NCI-H187 treated with DMSO at 0.1 percent for 48 hours (cell line): Measurements from ENCODE around the gene HDAC4.

ENCODE experiments used
- DNase-seq: peaks from one replicate; lab custom pipeline; 2025; lab: John Stamatoyannopoulos, UW

Gene HDAC4

GRCh38 chr2:239252393-239252792, 148.4 kb downstream of the HDAC4 start:
- DNase-seq = no peak

- DNase-seq = no peak
Measured at GRCh38 chr2:239251971-239252370, 148.8 kb downstream of the HDAC4 start.

GRCh38 chr2:239250216-239251081, 150.4 kb downstream of the HDAC4 start:
- no peak for DNase-seq

- no peak for DNase-seq
Measured at GRCh38 chr2:239249776-239250175, 151.0 kb downstream of the HDAC4 start.

- DNase-seq = no peak
Measured at GRCh38 chr2:239249048-239249447, 151.8 kb downstream of the HDAC4 start.

DNA sequence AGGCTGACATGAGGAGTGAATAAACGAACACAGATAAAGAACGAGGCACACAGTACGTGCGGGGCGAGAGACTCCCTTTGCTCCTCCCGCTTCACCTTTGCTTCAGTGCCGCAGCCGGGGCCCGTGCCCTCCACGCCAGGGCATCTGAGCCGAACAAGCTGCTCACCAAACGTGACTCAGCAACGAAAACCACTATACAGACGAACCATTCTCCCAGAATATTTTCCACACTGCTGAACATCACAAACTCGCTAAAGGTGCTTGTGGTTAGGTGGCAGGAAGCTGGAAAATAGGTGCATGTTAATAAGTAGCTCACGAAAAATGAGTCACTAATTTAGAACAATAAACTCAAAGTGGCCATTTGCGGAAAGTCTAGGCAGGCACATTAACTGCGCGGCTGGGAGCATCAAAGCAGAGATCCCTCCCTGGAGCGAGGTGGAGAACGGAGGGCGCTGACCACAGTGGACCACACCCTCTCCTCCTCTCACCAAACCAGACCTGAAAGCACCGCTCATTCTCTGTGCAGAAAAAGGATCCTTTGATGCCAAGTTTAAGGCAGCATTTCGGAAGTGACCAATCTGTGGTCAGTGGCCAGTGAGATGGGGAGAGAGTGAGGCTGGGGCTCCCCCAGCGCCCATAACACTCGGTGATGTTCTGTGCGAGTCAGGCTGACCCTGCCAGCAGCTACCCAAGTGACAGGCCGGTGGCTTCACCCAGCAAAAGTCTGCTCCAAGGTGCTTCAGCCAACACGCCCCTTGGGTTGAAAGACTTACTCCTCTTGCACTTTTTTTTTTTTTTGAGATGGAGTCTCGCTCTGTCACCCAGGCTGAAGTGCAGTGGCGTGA, 153.2 kb downstream of the HDAC4 start:
- DNase-seq = no peak

DNA sequence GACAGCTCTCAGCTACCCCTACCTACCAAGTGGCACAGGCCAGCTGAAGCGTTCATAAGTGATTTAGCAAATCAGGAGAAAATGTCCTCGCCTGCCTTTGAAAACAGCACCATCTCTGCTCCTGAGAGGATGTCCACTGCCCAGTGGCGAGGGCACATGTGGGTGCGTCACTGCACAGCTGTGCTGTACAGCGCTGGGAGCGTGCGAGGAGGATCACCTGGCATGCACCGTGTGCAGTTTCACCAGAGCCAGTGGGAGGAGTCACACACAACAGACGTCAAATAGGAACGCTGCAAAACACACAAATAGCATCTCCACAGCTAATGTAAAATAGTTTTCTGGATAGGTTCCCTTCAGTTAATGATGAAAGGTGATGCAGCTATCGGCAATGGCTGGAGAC, 154.1 kb downstream of the HDAC4 start:
- no peak for DNase-seq

DNA sequence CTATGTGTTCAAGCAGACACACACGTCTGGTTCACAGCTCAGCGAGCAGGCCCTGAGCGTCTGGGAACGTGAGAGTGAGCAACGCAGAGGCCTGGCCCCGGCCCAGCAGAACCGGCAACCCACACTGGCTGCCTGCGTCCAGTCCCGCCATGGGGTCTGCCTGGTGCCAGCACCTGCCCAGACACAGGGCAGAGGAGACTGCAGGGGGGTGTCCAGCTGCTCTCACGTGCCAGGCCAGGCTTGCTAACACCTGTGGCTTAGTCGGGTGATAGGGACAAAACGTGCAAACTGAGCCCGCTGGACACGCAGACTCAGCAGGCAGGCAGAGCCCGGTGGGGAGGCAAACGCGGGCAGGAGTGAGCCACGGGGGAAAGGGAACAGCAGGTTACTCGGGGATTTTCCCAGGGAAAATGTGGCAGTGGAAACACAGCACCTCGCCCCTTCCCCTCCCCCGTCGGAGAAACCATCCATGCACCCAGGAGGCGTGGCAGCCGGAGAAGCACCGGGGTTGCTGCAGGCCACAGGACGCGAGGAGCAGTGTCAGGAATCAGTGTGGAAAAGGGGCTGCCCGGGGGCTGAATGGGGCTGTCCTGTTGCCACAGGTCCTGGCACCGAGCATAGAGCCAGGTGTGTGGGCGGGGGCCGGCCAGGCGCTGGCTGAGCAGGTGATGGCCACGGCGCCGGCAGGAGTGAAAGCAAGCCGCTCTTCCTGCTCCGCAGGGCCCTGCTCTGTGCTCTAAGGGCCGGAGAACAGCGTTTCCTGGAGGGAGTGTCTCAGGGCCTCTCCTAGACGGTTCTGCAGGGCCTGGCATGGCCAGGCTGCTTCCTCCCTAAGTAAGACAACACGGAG, 154.7 kb downstream of the HDAC4 start:
- DNase-seq = no peak

GRCh38 chr2:239245107-239245506, 155.7 kb downstream of the HDAC4 start:
- DNase-seq = no peak

GRCh38 chr2:239244625-239245024, 156.2 kb downstream of the HDAC4 start:
- no peak for DNase-seq

DNA sequence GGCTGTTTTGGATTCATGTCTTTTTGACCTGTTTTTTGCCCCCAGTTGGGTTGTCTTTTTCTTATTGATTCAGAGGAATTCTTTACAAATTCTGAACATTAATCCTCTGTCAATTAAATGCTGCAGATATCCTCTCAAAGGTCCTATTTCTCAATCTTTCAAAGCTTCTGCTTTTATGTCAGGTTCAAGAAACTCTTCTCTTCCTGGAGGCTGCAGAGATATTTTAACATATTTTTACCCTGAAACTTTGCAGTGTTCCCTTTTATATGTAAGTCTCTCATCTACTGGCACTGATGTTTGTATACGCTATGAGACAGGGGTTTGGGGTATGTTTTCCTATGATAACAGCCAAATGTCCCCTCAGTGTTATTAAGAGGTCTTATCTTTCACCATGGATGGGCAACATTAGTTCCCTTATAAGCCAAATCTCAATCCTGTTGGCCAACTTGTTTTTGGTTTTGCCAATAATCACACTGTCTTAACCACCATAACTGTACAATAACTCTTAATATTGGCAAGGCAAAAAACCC, 159.3 kb downstream of the HDAC4 start:
- DNase-seq = no peak

DNA sequence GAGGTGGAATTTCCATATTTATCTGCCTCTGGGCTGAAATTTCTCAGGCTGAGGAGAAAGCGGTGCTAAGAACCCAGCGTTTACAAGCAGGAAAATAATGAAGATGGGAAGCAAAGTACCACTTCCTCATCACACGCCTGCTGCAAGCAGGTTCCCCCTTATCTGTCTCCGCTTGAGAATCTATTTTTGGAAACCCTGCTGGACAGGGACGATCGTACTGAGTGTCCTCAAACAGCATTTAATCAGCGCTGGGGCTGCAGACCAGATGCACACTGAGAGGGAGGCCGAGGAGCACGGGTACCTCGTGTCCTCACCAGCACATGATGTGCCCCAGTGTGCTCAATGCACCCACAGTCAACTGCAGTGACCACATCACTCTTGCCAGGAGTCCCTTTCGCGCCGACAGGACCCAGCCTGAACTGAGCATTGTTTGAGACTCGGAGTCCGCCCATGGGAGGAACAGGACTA, 160.4 kb downstream of the HDAC4 start:
- DNase-seq = no peak

GRCh38 chr2:239239607-239240413, 161.0 kb downstream of the HDAC4 start:
- no peak for DNase-seq

- DNase-seq = no peak
Measured at GRCh38 chr2:239238839-239239606, 161.8 kb downstream of the HDAC4 start.

- DNase-seq = no peak
Measured at GRCh38 chr2:239238381-239238780, 162.4 kb downstream of the HDAC4 start.

DNA sequence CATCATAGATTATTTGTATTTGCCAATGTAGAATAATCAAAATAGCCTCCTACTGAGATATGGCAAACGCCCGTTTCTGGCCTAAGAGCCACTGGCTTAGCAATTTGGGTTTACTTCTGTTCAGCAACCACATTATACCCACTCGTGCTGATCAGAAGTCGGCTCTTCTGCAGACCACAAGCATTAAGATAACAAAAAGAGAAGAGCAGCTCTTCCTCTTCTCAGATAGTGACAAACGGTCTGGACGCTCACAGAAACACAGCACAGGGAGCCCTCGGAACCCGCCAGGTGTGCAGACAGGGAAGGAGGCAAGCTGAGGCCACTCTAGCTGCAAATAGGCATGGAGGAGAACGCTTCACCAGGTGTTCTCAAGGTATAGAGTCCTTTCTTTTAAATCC, 164.0 kb downstream of the HDAC4 start:
- DNase-seq = peak; percentile 57

- no peak for DNase-seq
Measured at GRCh38 chr2:239236043-239236807, 164.6 kb downstream of the HDAC4 start.

DNA sequence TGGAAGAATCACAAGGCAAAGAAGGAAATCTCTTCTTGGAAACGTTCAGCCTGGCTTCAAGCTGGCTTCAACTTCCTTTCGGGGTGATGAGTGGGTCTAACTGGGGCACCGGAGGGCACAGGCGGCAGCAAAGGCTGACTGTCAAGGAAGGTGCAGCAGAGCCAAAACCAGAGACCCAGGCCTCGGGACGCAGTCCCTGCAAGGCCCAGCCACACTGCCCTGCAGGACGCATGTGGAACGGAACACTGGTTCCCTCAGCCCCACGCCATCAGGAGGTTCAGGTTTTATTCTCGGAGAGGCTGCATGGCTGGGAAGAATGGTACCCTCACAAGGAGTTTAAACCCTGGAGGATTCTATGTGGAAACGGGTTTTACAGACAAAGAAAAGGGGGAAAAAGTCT, 165.5 kb downstream of the HDAC4 start:
- DNase-seq = no peak
